ENCODE measurements around the gene FCF1. TPM values are rescaled to one million over a fixed set of nuclear protein-coding genes. Genes with fewer than 3 reads are reported as not detected.
A peak's percentile ranks its signal among the peaks of the same experiment; 100 is the strongest.

The FCF1 gene
- total and polyA plus RNA-seq, 9 of the 15 experiments (the other 6 are each of a cell fraction or from before 2014, with no cell fraction given) = 6.8 to 91.9 (median 40.0) TPM

- H3K4me1 ChIP-seq (replicated peaks in 1 of 2; ENCODE audit: control insufficient read depth in 2 of 2, insufficient read depth in 2 of 2, low read length in 2 of 2) = peaks cover 2 to 8% of the 10 kb centered on the region in 2 experiments; a peak in 4 of 5 replicates
- DNase-seq (ENCODE audit: extremely low read depth in 1 of 4, low spot score in 3 of 4) (no peak), ATAC-seq (no peak), FAIRE-seq (peak; percentile 23)
- H3K27ac ChIP-seq (ENCODE audit: extremely low read depth, low read depth, low read length) = no peak overlapping the region
- peak overlapping the region; percentile 3; the same call in 1 of the 2 replicates for H3K4me3 ChIP-seq
- H3K27me3 ChIP-seq (ENCODE audit: control insufficient read depth in 2 of 2, insufficient read depth in 2 of 2, low read length in 2 of 2) = no peaks in the 10 kb centered on the region
- ChIA-PET POLR2A (no interaction called here), CTCF (ENCODE audit: low intra/inter-chr PET ratio) (interaction anchor here (0.6 kb wide), 1 partner anchor 77 kb away, joined by 3 read pairs; no protein-coding TSS in a partner anchor)
- TF ChIP-seq HEY1 (CRISPR knock-in tag; IDR thresholded peaks at IDR 0.05; ENCODE audit: borderline replicate concordance) (no peak), BACH1 (tag; IDR thresholded peaks at IDR 0.05) (no peak), SMARCC2 (IDR thresholded peaks at IDR 0.05; ENCODE audit: low read depth) (no peak), BCLAF1 (IDR thresholded peaks at IDR 0.05; ENCODE audit: borderline replicate concordance in 1 of 2, control insufficient read depth in 1 of 2, low read depth in 2 of 2, low read length in 1 of 2) (no peak), SP2 (IDR thresholded peaks at IDR 0.05; ENCODE audit: extremely low read depth, low read depth, low read length, poor library complexity, severe bottlenecking) (no peak), HNRNPK (IDR thresholded peaks at IDR 0.05; ENCODE audit: low read depth, low read length, poor library complexity, severe bottlenecking) (no peak), KLF1 (tag; IDR thresholded peaks at IDR 0.05) (no peak), SP1 (CRISPR knock-in tag; IDR thresholded peaks at IDR 0.05) (no peak), CHD4 (IDR thresholded peaks at IDR 0.05; ENCODE audit: insufficient read depth, insufficient replicate concordance, low read depth, low read length, poor library complexity, severe bottlenecking) (no peak), RB1 (IDR thresholded peaks at IDR 0.05; ENCODE audit: low read depth) (no peak), HDAC8 (tag; IDR thresholded peaks at IDR 0.05) (no peak), CHD1 (IDR thresholded peaks at IDR 0.05; ENCODE audit: low read length) (no peak), ZNF75A (CRISPR knock-in tag; IDR thresholded peaks at IDR 0.05) (no peak), KLF16 (IDR thresholded peaks at IDR 0.05) (no peak), NFXL1 (CRISPR knock-in tag; IDR thresholded peaks at IDR 0.05) (no peak), CC2D1A (IDR thresholded peaks at IDR 0.05) (no peak), RUNX1 (IDR thresholded peaks at IDR 0.05; ENCODE audit: low read depth) (no peak), ZNF324 (CRISPR knock-in tag; IDR thresholded peaks at IDR 0.05) (no peak)
- no TSS peak for BruUV-seq (replicated peaks)
- no peak overlapping the region for H3K9ac ChIP-seq (ENCODE audit: insufficient read depth in 1 of 2, low read depth in 2 of 2, low read length in 2 of 2)
- in situ Hi-C loops (cut with MboI) (no loop called here), intact Hi-C loops (cut with micrococcal nuclease) (no loop called here)
- H3K36me3 ChIP-seq (ENCODE audit: control insufficient read depth, insufficient read depth, low read length) = peaks cover 19% of the 10 kb centered on the region; the same call in 2 of the 3 replicates
- H3K79me2 ChIP-seq (ENCODE audit: control insufficient read depth, insufficient read depth, low read length) = peaks cover 67% of the 10 kb centered on the region
- H3K4me2 ChIP-seq (ENCODE audit: insufficient read depth, low read length) = peak overlapping the region; percentile 82
- no peaks in the 10 kb centered on the region for H4K20me1 ChIP-seq (replicated peaks; ENCODE audit: control insufficient read depth, insufficient read depth, low read length)
- H3K9me3 ChIP-seq (replicated peaks; ENCODE audit: control insufficient read depth, insufficient read depth, low read depth, low read length) = no peaks in the 10 kb centered on the region
- no peaks in the 10 kb centered on the region for H3K9me1 ChIP-seq (ENCODE audit: control insufficient read depth, insufficient read depth, low read length)
- H2AFZ ChIP-seq (ENCODE audit: low read depth, low read length) = no peak overlapping the region
Measured at GRCh38 chr14:74765721-74766120, 52.8 kb downstream of the FCF1 start.
